ENCODE measurements around the gene LAMC3.

LAMC3 gene

DNA sequence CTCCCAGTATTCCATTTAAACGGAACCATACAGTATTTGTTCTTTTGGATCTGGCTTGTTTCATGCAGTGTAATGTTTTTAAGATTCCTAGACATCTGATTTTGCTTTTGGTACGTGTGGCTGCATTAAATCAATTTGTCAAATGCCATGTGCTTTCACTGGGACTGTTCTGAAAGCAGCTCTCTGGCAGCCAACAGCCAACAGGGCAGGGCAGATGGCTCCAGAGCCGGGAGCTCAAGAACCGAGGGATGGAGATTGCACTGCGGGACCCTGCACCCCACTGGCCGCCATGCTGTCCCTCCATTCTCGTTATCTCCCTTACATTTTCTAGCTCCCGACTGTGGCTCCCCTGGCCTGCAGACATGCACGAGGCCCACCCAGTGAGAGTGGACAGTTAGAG is 54.0 kb downstream of the LAMC3 start:
- CTCF ChIA-PET: interaction anchor here (0.6 to 1.4 kb wide), 4 partner anchors 11 to 90 kb away, joined by 3 to 8 read pairs (median 3); no protein-coding TSS in a partner anchor

DNA sequence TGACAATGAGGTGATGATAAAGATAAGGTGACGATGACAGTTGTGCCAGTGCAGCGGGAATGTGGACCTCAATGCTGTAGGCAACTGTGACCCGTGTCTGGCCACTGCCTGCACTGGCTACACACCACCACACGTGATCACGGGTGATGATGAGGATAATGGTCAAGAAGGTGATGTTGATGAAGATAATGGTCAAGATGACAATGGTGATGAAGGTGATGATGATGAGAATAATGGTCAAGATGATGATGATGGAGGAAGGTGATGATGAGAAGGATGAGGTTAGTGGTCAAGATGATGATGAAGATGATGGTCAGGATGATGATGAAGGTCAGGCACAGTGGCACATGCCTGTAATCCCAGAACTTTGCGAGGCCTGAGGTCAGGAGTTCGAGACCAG is 56.6 kb downstream of the LAMC3 start:
- H3K4me3 ChIP-seq (ENCODE audit: control insufficient read depth in 1 of 7, extremely low read depth in 1 of 7, insufficient read depth in 4 of 7, low read depth in 2 of 7, low read length in 6 of 7): no peak overlapping the region
- 100% methylated on average over 4 of the region's 7 CpGs for WGBS (ENCODE audit: insufficient coverage)
- no peaks in the 10 kb centered on the region for H3K27me3 ChIP-seq (replicated peaks in 2 of 5; ENCODE audit: control insufficient read depth in 4 of 5, insufficient read depth in 5 of 5, low read length in 4 of 5)
- no peaks in the 10 kb centered on the region for H3K4me1 ChIP-seq (ENCODE audit: control extremely low read depth in 1 of 4, control insufficient read depth in 4 of 4, insufficient read depth in 4 of 4, low read length in 3 of 4)
- no peaks in the 10 kb centered on the region for H3K36me3 ChIP-seq (ENCODE audit: control insufficient read depth in 4 of 4, insufficient read depth in 4 of 4, low read length in 3 of 4)
- ChIA-PET POLR2A (no interaction called here), CTCF (interaction anchor here (1.6 kb wide), 1 partner anchor 9 kb away, joined by 4 read pairs; no protein-coding TSS in a partner anchor)
- no peak for DNase-seq
- H3K9me3 ChIP-seq (ENCODE audit: control extremely low read depth in 1 of 5, control insufficient read depth in 4 of 5, insufficient read depth in 2 of 5, low read depth in 1 of 5, low read length in 4 of 5): no peaks in the 10 kb centered on the region
- H3K27ac ChIP-seq (ENCODE audit: insufficient read depth in 1 of 2, low read depth in 1 of 2, low read length in 2 of 2, poor library complexity in 1 of 2, severe bottlenecking in 2 of 2): no peak overlapping the region

More for the DNA sequence above, 54.0 kb downstream of the LAMC3 start:
- 86% methylated on average over 8 of the region's 9 CpGs for WGBS (ENCODE audit: insufficient coverage)
- no peak overlapping the region for H3K27ac ChIP-seq (ENCODE audit: insufficient read depth in 1 of 2, low read depth in 1 of 2, low read length in 2 of 2, poor library complexity in 1 of 2, severe bottlenecking in 2 of 2)
- no peaks in the 10 kb centered on the region for H3K36me3 ChIP-seq (ENCODE audit: control insufficient read depth in 4 of 4, insufficient read depth in 4 of 4, low read length in 3 of 4)
- no peaks in the 10 kb centered on the region for H3K27me3 ChIP-seq (replicated peaks in 2 of 5; ENCODE audit: control insufficient read depth in 4 of 5, insufficient read depth in 5 of 5, low read length in 4 of 5)
- H3K4me3 ChIP-seq (ENCODE audit: control insufficient read depth in 1 of 7, extremely low read depth in 1 of 7, insufficient read depth in 4 of 7, low read depth in 2 of 7, low read length in 6 of 7): no peak overlapping the region
- peaks cover 0 to 14% (median 7%) of the 10 kb centered on the region in 4 experiments for H3K4me1 ChIP-seq (ENCODE audit: control extremely low read depth in 1 of 4, control insufficient read depth in 4 of 4, insufficient read depth in 4 of 4, low read length in 3 of 4)
- DNase-seq: no peak
- POLR2A ChIA-PET: no interaction called here
- H3K9me3 ChIP-seq (ENCODE audit: control extremely low read depth in 1 of 5, control insufficient read depth in 4 of 5, insufficient read depth in 2 of 5, low read depth in 1 of 5, low read length in 4 of 5): no peaks in the 10 kb centered on the region

DNA sequence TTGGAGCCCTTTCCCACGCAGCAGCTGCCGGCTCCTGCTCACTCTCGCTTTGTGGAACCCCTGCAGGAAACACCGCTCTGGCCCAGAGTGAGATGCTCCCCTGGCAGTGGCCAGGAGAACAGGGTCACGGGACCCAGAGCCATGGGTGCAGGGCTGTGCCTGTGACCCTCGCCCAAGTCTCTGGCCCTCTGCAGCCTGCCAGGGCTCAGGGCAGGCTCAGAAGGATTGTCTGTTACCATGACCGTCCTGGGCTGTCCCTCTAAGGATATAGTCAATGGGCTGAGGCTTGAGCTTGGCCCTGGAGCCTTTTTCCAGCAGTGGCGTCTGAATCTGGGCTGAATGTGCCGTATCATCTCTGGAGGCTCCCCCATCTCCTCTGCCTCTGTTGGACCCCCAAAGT is 58.7 kb downstream of the LAMC3 start:
- Histone ChIP-seq H3K4me3 (ENCODE audit: control insufficient read depth in 1 of 7, extremely low read depth in 1 of 7, insufficient read depth in 4 of 7, low read depth in 2 of 7, low read length in 6 of 7) (no peak overlapping the region), H3K9me3 (ENCODE audit: control extremely low read depth in 1 of 5, control insufficient read depth in 4 of 5, insufficient read depth in 2 of 5, low read depth in 1 of 5, low read length in 4 of 5) (no peaks in the 10 kb centered on the region), H3K27ac (ENCODE audit: insufficient read depth in 1 of 2, low read depth in 1 of 2, low read length in 2 of 2, poor library complexity in 1 of 2, severe bottlenecking in 2 of 2) (no peak overlapping the region), H3K27me3 (replicated peaks in 2 of 5; ENCODE audit: control insufficient read depth in 4 of 5, insufficient read depth in 5 of 5, low read length in 4 of 5) (no peaks in the 10 kb centered on the region), H3K36me3 (ENCODE audit: control insufficient read depth in 4 of 4, insufficient read depth in 4 of 4, low read length in 3 of 4) (no peaks in the 10 kb centered on the region), H3K4me1 (ENCODE audit: control extremely low read depth in 1 of 4, control insufficient read depth in 4 of 4, insufficient read depth in 4 of 4, low read length in 3 of 4) (no peaks in the 10 kb centered on the region)
- WGBS (ENCODE audit: insufficient coverage): 85% methylated on average over 9 of the region's 9 CpGs
- CTCF ChIA-PET: interaction anchor here (0.6 to 1.0 kb wide), 2 partner anchors 24 to 50 kb away, joined by 3 read pairs; no protein-coding TSS in a partner anchor
- DNase-seq: no peak
- POLR2A ChIA-PET: no interaction called here

DNA sequence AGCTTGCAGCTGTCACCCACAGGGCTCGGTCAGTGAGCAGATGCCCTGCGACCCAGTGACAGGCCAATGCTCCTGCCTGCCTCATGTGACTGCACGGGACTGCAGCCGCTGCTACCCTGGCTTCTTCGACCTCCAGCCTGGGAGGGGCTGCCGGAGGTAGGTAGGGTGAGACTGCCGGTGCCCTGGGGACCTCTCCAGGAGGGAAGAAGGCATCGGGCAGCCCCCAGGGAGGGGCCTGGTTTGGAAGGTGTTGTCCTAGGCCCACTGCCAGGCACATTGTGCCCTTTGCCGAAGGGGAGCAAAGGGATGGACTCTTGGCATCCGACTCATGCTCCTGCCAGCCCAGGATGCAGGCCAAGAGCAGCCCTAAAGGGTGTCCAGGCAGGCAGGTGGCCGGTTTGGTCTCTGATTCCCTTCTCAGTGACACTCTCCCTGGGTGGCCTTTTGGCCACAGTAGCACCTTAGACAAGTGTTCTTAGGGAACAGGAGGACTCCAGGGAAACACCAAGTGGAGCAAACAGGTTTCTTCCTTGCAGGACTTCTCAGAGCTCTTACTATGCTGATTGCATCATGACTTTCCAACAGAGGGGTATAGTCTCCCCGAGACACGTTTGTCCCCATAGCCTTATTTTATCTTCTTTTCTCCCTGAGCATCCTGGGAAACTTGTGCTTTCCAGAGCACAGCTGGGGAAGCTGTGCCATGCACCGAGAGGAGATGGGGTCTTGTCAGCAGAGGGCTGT is 59.3 kb downstream of the LAMC3 start:
- Histone ChIP-seq H3K4me3 (ENCODE audit: control insufficient read depth in 1 of 7, extremely low read depth in 1 of 7, insufficient read depth in 4 of 7, low read depth in 2 of 7, low read length in 6 of 7) (no peak overlapping the region), H3K27me3 (replicated peaks in 2 of 5; ENCODE audit: control insufficient read depth in 4 of 5, insufficient read depth in 5 of 5, low read length in 4 of 5) (no peaks in the 10 kb centered on the region), H3K4me1 (ENCODE audit: control extremely low read depth in 1 of 4, control insufficient read depth in 4 of 4, insufficient read depth in 4 of 4, low read length in 3 of 4) (no peaks in the 10 kb centered on the region), H3K36me3 (ENCODE audit: control insufficient read depth in 4 of 4, insufficient read depth in 4 of 4, low read length in 3 of 4) (no peaks in the 10 kb centered on the region), H3K9me3 (ENCODE audit: control extremely low read depth in 1 of 5, control insufficient read depth in 4 of 5, insufficient read depth in 2 of 5, low read depth in 1 of 5, low read length in 4 of 5) (no peaks in the 10 kb centered on the region), H3K27ac (ENCODE audit: insufficient read depth in 1 of 2, low read depth in 1 of 2, low read length in 2 of 2, poor library complexity in 1 of 2, severe bottlenecking in 2 of 2) (no peak overlapping the region)
- ChIA-PET POLR2A (no interaction called here), CTCF (interaction anchor here (1.0 kb wide), 1 partner anchor 25 kb away, joined by 3 read pairs; no protein-coding TSS in a partner anchor)
- DNase-seq: no peak
- WGBS (ENCODE audit: insufficient coverage): 97% methylated on average over 10 of the region's 14 CpGs

DNA sequence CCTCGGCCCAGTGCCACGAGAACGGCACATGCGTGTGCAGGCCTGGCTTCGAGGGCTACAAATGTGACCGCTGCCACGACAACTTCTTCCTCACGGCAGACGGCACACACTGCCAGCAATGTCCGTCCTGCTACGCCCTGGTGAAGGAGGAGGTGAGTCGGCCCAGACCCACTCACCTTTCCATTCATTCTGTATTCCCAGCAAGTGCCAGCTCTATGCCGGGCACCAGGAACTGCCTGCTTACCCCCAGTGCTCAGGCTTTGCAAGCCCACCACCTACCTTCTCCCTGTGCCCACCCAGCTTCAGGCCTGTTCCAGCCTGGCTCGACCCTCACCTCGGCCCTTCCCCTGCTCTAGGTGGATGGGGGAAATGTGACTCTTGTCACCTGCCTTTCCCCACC is 60.7 kb downstream of the LAMC3 start:
- H3K9me3 ChIP-seq (ENCODE audit: control extremely low read depth in 1 of 5, control insufficient read depth in 4 of 5, insufficient read depth in 2 of 5, low read depth in 1 of 5, low read length in 4 of 5): no peaks in the 10 kb centered on the region
- WGBS (ENCODE audit: insufficient coverage): 98% methylated on average over 11 of the region's 15 CpGs
- ChIA-PET POLR2A (no interaction called here), CTCF (no interaction called here)
- no peaks in the 10 kb centered on the region for H3K27me3 ChIP-seq (replicated peaks in 2 of 5; ENCODE audit: control insufficient read depth in 4 of 5, insufficient read depth in 5 of 5, low read length in 4 of 5)
- H3K36me3 ChIP-seq (ENCODE audit: control insufficient read depth in 4 of 4, insufficient read depth in 4 of 4, low read length in 3 of 4): no peaks in the 10 kb centered on the region
- no peak for DNase-seq
- H3K4me3 ChIP-seq (ENCODE audit: control insufficient read depth in 1 of 7, extremely low read depth in 1 of 7, insufficient read depth in 4 of 7, low read depth in 2 of 7, low read length in 6 of 7): no peak overlapping the region
- H3K27ac ChIP-seq (ENCODE audit: insufficient read depth in 1 of 2, low read depth in 1 of 2, low read length in 2 of 2, poor library complexity in 1 of 2, severe bottlenecking in 2 of 2): no peak overlapping the region
- H3K4me1 ChIP-seq (ENCODE audit: control extremely low read depth in 1 of 4, control insufficient read depth in 4 of 4, insufficient read depth in 4 of 4, low read length in 3 of 4): no peaks in the 10 kb centered on the region

DNA sequence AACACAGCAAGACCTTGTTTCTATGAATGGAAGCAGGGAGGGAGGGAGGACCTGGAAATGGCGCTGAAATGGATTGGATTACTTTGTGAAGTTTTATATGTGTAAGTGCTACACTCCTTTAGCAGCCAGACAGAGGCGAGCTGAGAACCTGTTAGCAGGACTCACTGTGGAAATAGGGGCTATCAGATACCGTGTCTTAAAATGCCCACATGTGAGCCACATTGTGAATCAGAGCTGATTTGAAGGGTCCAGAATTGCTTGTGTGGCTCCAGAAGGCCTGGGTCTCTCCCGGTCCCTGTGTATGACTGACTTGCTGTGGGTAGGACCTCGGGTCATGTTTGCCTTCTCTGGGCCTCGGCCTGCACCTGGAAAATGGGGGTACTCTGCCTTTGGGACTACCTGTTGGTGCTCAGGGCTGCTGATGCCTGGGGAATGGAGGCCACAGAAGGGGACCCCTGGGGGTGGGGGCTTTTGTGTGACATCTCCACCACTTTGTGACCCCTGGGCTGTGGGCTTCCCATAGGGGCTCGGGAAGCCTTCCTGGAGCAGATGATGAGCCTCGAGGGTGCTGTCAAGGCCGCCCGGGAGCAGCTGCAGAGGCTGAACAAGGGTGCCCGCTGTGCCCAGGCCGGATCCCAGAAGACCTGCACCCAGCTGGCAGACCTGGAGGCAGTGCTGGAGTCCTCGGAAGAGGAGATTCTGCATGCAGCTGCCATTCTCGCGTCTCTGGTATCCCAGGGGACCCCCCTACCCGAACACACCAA is 63.3 kb downstream of the LAMC3 start:
- POLR2A ChIA-PET: no interaction called here
- 94% methylated on average over 15 of the region's 16 CpGs for whole genome bisulfite sequencing (ENCODE audit: insufficient coverage)
- CTCF ChIA-PET: no interaction called here

DNA sequence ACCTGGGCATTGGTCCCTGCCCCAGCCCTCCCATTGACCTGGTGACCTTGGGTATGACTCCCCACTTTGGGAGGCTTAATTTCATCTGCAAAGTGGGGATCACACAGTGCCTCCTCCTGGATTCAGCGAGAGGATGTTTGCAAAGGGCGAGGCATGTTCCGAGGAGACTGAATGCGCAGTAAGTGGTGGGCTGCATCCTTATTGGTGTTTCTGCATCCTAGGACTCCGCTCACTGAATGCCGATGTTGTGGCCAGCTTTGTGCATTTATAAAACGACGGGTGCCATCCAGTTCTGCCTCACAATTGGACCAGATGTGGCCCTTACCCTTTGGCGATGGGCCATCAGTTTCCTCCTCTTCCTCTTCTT is 63.9 kb downstream of the LAMC3 start:
- H3K4me1 ChIP-seq (ENCODE audit: control extremely low read depth in 1 of 4, control insufficient read depth in 4 of 4, insufficient read depth in 4 of 4, low read length in 3 of 4): no peaks in the 10 kb centered on the region
- ChIA-PET POLR2A (no interaction called here), CTCF (no interaction called here)
- no peaks in the 10 kb centered on the region for H3K9me3 ChIP-seq (ENCODE audit: control extremely low read depth in 1 of 5, control insufficient read depth in 4 of 5, insufficient read depth in 2 of 5, low read depth in 1 of 5, low read length in 4 of 5)
- WGBS (ENCODE audit: insufficient coverage): 95% methylated on average over 9 of the region's 9 CpGs
- H3K27ac ChIP-seq (ENCODE audit: insufficient read depth in 1 of 2, low read depth in 1 of 2, low read length in 2 of 2, poor library complexity in 1 of 2, severe bottlenecking in 2 of 2): no peak overlapping the region
- no peak overlapping the region for H3K4me3 ChIP-seq (ENCODE audit: control insufficient read depth in 1 of 7, extremely low read depth in 1 of 7, insufficient read depth in 4 of 7, low read depth in 2 of 7, low read length in 6 of 7)
- DNase-seq: no peak
- H3K36me3 ChIP-seq (ENCODE audit: control insufficient read depth in 4 of 4, insufficient read depth in 4 of 4, low read length in 3 of 4): no peaks in the 10 kb centered on the region
- no peaks in the 10 kb centered on the region for H3K27me3 ChIP-seq (replicated peaks in 2 of 5; ENCODE audit: control insufficient read depth in 4 of 5, insufficient read depth in 5 of 5, low read length in 4 of 5)

More for the DNA sequence above, 63.3 kb downstream of the LAMC3 start:
- Histone ChIP-seq H3K27me3 (replicated peaks in 2 of 5; ENCODE audit: control insufficient read depth in 4 of 5, insufficient read depth in 5 of 5, low read length in 4 of 5) (no peaks in the 10 kb centered on the region), H3K36me3 (ENCODE audit: control insufficient read depth in 4 of 4, insufficient read depth in 4 of 4, low read length in 3 of 4) (no peaks in the 10 kb centered on the region), H3K4me1 (ENCODE audit: control extremely low read depth in 1 of 4, control insufficient read depth in 4 of 4, insufficient read depth in 4 of 4, low read length in 3 of 4) (no peaks in the 10 kb centered on the region), H3K27ac (ENCODE audit: insufficient read depth in 1 of 2, low read depth in 1 of 2, low read length in 2 of 2, poor library complexity in 1 of 2, severe bottlenecking in 2 of 2) (no peak overlapping the region), H3K9me3 (ENCODE audit: control extremely low read depth in 1 of 5, control insufficient read depth in 4 of 5, insufficient read depth in 2 of 5, low read depth in 1 of 5, low read length in 4 of 5) (no peaks in the 10 kb centered on the region), H3K4me3 (ENCODE audit: control insufficient read depth in 1 of 7, extremely low read depth in 1 of 7, insufficient read depth in 4 of 7, low read depth in 2 of 7, low read length in 6 of 7) (no peak overlapping the region)
- no peak for DNase-seq

All from common myeloid progenitor, CD34-positive (primary cell).